Neural cell (in vitro differentiated cells): ENCODE data around the gene LAMB4.

Experiments used
- MXI1 ChIP-seq: fragments of 450-650 bp; conservative IDR thresholded peaks from 2 replicates; pipeline ENCODE4 v1.6.1; 2014; ENCODE audit warnings: antibody characterized with exemption, mild to moderate bottlenecking; ENCODE audit not compliant: poor library complexity, severe bottlenecking
- POLR2AphosphoS5 ChIP-seq: IDR thresholded peaks from 2 replicates; pipeline ENCODE4 v1.6.1; 2012
- TF ChIP-seq, protein P1 (sequence below): fragments of 450-650 bp; IDR thresholded peaks from 2 replicates; pipeline ENCODE4 v1.5.1; 2014; ENCODE audit warnings: antibody characterized with exemption, mild to moderate bottlenecking, moderate library complexity; ENCODE audit not compliant: poor library complexity, severe bottlenecking
- TF ChIP-seq, protein P2 (sequence below): IDR thresholded peaks from 2 replicates; pipeline ENCODE4 v1.6.1; 2012; ENCODE audit warnings: borderline replicate concordance

DNA sequence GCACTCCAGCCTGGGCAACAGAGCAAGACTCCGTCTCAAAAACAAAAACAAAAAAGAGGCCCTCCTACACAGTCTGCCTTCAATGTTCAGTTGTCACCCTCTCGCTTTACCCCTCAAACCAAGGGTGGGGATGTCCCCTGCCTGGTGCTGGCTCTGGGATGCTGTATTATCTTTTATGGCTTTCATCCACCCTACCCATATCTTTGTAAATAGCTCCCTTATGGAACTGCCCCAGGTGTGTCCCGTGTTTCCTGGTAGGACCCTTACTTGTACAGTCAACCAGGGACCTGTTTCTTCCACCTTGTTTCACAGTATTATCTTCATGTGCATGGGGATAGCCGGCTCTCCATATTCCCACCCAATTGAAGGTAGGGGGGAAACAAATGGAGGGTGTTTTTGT lies 111.5 kb downstream of the LAMB4 start:
- TF ChIP-seq POLR2AphosphoS5 (no peak), MXI1 (no peak)
- TF ChIP-seq, protein P1, sequence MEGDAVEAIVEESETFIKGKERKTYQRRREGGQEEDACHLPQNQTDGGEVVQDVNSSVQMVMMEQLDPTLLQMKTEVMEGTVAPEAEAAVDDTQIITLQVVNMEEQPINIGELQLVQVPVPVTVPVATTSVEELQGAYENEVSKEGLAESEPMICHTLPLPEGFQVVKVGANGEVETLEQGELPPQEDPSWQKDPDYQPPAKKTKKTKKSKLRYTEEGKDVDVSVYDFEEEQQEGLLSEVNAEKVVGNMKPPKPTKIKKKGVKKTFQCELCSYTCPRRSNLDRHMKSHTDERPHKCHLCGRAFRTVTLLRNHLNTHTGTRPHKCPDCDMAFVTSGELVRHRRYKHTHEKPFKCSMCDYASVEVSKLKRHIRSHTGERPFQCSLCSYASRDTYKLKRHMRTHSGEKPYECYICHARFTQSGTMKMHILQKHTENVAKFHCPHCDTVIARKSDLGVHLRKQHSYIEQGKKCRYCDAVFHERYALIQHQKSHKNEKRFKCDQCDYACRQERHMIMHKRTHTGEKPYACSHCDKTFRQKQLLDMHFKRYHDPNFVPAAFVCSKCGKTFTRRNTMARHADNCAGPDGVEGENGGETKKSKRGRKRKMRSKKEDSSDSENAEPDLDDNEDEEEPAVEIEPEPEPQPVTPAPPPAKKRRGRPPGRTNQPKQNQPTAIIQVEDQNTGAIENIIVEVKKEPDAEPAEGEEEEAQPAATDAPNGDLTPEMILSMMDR: no peak
- TF ChIP-seq, protein P2, sequence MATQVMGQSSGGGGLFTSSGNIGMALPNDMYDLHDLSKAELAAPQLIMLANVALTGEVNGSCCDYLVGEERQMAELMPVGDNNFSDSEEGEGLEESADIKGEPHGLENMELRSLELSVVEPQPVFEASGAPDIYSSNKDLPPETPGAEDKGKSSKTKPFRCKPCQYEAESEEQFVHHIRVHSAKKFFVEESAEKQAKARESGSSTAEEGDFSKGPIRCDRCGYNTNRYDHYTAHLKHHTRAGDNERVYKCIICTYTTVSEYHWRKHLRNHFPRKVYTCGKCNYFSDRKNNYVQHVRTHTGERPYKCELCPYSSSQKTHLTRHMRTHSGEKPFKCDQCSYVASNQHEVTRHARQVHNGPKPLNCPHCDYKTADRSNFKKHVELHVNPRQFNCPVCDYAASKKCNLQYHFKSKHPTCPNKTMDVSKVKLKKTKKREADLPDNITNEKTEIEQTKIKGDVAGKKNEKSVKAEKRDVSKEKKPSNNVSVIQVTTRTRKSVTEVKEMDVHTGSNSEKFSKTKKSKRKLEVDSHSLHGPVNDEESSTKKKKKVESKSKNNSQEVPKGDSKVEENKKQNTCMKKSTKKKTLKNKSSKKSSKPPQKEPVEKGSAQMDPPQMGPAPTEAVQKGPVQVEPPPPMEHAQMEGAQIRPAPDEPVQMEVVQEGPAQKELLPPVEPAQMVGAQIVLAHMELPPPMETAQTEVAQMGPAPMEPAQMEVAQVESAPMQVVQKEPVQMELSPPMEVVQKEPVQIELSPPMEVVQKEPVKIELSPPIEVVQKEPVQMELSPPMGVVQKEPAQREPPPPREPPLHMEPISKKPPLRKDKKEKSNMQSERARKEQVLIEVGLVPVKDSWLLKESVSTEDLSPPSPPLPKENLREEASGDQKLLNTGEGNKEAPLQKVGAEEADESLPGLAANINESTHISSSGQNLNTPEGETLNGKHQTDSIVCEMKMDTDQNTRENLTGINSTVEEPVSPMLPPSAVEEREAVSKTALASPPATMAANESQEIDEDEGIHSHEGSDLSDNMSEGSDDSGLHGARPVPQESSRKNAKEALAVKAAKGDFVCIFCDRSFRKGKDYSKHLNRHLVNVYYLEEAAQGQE: no peak
